ENCODE data around the gene ETNK2. TPM values are rescaled to one million over a fixed set of nuclear protein-coding genes. Genes with fewer than 3 reads are reported as not detected.

The ETNK2 gene
- total and polyA plus RNA-seq, 2 of the 8 experiments (the other 6 are each of a cell fraction or from before 2014, with no cell fraction given), result 20.1 to 26.7 TPM

DNA sequence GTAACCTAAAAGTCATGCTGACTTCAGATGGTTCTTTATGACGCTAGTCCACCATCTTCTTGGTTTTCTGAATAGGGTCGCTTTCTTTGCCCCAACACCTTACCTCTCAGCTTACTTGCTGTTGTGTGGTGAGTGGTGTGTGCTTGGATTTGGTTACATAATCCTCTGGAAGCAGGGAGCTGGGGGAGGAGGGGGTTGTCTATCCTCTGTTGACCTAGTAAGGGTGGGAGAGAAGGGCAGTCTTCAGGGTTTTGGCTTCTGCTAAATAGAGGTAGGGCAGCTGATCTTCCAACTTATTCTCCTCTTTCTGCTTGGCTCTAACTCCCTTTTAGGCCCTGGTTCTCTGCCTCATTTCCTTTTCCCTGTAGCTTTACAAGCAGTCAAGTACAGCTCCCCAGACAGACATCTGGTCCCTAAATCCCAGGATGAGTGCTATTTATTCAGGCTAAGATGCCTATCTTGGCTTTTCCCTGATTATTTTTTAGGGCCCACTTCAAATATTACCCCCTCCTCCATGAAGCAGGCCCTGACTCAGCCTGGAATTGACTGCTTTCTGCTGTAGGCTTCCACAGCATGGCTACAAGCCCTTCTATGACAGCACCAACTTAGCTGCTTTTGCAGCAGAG lies 20.7 kb upstream of the ETNK2 start:
- POLR2A ChIA-PET (ENCODE audit: partially characterized antibody), result interaction anchor here (1.2 kb wide), 1 partner anchor 14 kb away, joined by 3 read pairs; no protein-coding TSS in a partner anchor
- no peak overlapping the region for H3K14ac ChIP-seq (ENCODE audit: insufficient read length)
- no peak overlapping the region for H3K27ac ChIP-seq (ENCODE audit: low read depth, low read length)
- no peak overlapping the region for H2BK12ac ChIP-seq (ENCODE audit: low read depth, low read length)
- no peak overlapping the region for H3K4me3 ChIP-seq (ENCODE audit: extremely low read depth in 1 of 4, insufficient read depth in 2 of 4, low read depth in 3 of 4, low read length in 4 of 4)
- DNase-seq (ENCODE audit: low read depth in 1 of 2, low spot score in 2 of 2), result no peak
- no peak overlapping the region for H2BK15ac ChIP-seq (ENCODE audit: low read length)
- no peak overlapping the region for H3K23ac ChIP-seq (ENCODE audit: insufficient read length)
- peaks cover 14 to 25% of the 10 kb centered on the region in 2 experiments for H3K9me3 ChIP-seq (ENCODE audit: insufficient read depth in 2 of 2, low read depth in 1 of 2, low read length in 1 of 2)
- no peak overlapping the region for H2AFZ ChIP-seq (ENCODE audit: low read length)
- H2BK120ac ChIP-seq (replicated peaks; ENCODE audit: low read depth, low read length), result no peak overlapping the region
- H3K79me2 ChIP-seq (ENCODE audit: control insufficient read depth in 1 of 2, insufficient read depth in 2 of 2, low read length in 2 of 2), result no peaks in the 10 kb centered on the region
- H3K18ac ChIP-seq (ENCODE audit: extremely low read depth, low read length), result no peak overlapping the region
- H2BK20ac ChIP-seq (ENCODE audit: low read length), result no peak overlapping the region; the same call in 1 of the 2 replicates
- no peak for FAIRE-seq
- no peak overlapping the region for H4K5ac ChIP-seq (ENCODE audit: insufficient read length, low read depth, low read length)
- no peak overlapping the region for H3K9ac ChIP-seq (replicated peaks in 1 of 4; ENCODE audit: extremely low read depth in 1 of 4, low read depth in 3 of 4, low read length in 3 of 4)
- H3K4ac ChIP-seq (replicated peaks; ENCODE audit: insufficient read length, low read depth, low read length), result no peak overlapping the region
- H2AK5ac ChIP-seq (ENCODE audit: low read depth, low read length), result no peak overlapping the region
- no peaks in the 10 kb centered on the region for H4K20me1 ChIP-seq (replicated peaks in 1 of 2; ENCODE audit: control insufficient read depth in 1 of 2, insufficient read depth in 2 of 2, low read length in 2 of 2)
- 89% methylated on average over 2 of the region's 2 CpGs; no CpG with 5 or more reads in 1 of the 2 experiments for WGBS, 2 experiments (ENCODE audit: extremely low coverage in 1 of 2, insufficient coverage in 1 of 2, insufficient read length in 1 of 2, insufficient replicate concordance in 2 of 2, low coverage in 1 of 2, low lambda C conversion rate in 2 of 2, missing lambda C conversion rate in 1 of 2)
- CTCF ChIA-PET (ENCODE audit: partially characterized antibody), result interaction anchor here (0.7 to 10.6 kb wide), 8 partner anchors 12 to 226 kb away, joined by 3 to 106 read pairs (median 3); no protein-coding TSS in a partner anchor
- no peak overlapping the region for H2BK5ac ChIP-seq (ENCODE audit: low read depth, low read length)
- H3K36me3 ChIP-seq (ENCODE audit: control insufficient read depth in 2 of 4, insufficient read depth in 4 of 4, low read length in 3 of 4), result no peaks in the 10 kb centered on the region; a peak in 1 of 8 replicates
- H3K56ac ChIP-seq (replicated peaks; ENCODE audit: insufficient read length, low read depth, low read length), result no peak overlapping the region
- no peak for TF ChIP-seq NRF1 (IDR thresholded peaks at IDR 0.05; ENCODE audit: low read depth, low read length)
- TF ChIP-seq NANOG (IDR thresholded peaks at IDR 0.05; ENCODE audit: insufficient read depth, low read depth, low read length, poor library complexity, severe bottlenecking), result no peak
- TF ChIP-seq RXRA (IDR thresholded peaks at IDR 0.05; ENCODE audit: insufficient read depth, low read depth, low read length), result no peak
- TF ChIP-seq, protein P1, sequence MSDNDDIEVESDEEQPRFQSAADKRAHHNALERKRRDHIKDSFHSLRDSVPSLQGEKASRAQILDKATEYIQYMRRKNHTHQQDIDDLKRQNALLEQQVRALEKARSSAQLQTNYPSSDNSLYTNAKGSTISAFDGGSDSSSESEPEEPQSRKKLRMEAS (IDR thresholded peaks at IDR 0.05), result no peak
- TF ChIP-seq HDAC6 (IDR thresholded peaks at IDR 0.05; ENCODE audit: low read depth, low read length), result no peak
- no peak for TF ChIP-seq KDM5A (IDR thresholded peaks at IDR 0.05; ENCODE audit: low read length)
- no peak for TF ChIP-seq POU5F1 (IDR thresholded peaks at IDR 0.05; ENCODE audit: low read depth, low read length)
- no peaks in the 10 kb centered on the region for H3K23me2 ChIP-seq (ENCODE audit: low read depth, low read length)
- no peaks in the 10 kb centered on the region for H3K79me1 ChIP-seq (ENCODE audit: low read depth, low read length)
- H3K4me1 ChIP-seq (replicated peaks in 1 of 4; ENCODE audit: control insufficient read depth in 3 of 4, insufficient read depth in 4 of 4, low read length in 3 of 4), result no peaks in the 10 kb centered on the region
- 0 out of 7 replicates have a peak, but pooled peaks cover 0 to 2% (median under 1%) of the 10 kb centered on the region in 4 experiments for H3K27me3 ChIP-seq (replicated peaks in 1 of 4; ENCODE audit: control insufficient read depth in 3 of 4, extremely low read depth in 1 of 4, insufficient read depth in 3 of 4, low read length in 3 of 4)
- H3K4me2 ChIP-seq (ENCODE audit: insufficient read depth in 1 of 2, low read depth in 2 of 2, low read length in 2 of 2), result no peak overlapping the region
- no peak overlapping the region for H4K8ac ChIP-seq (ENCODE audit: extremely low read depth, insufficient read depth, low read length)
- H4K91ac ChIP-seq (replicated peaks; ENCODE audit: insufficient read length, low read length), result no peak overlapping the region
